ENCODE data around the gene SLC32A1. TPM values are rescaled to one million over a fixed set of nuclear protein-coding genes. Genes with fewer than 3 reads are reported as not detected.
A peak's percentile ranks its signal among the peaks of the same experiment; 100 is the strongest.

SLC32A1 gene, protein sequence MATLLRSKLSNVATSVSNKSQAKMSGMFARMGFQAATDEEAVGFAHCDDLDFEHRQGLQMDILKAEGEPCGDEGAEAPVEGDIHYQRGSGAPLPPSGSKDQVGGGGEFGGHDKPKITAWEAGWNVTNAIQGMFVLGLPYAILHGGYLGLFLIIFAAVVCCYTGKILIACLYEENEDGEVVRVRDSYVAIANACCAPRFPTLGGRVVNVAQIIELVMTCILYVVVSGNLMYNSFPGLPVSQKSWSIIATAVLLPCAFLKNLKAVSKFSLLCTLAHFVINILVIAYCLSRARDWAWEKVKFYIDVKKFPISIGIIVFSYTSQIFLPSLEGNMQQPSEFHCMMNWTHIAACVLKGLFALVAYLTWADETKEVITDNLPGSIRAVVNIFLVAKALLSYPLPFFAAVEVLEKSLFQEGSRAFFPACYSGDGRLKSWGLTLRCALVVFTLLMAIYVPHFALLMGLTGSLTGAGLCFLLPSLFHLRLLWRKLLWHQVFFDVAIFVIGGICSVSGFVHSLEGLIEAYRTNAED
- not detected in 2 replicates for total RNA-seq (2014; rRNA removed; shearing (Covaris generic))
- not detected in 2 replicates for polyA plus RNA-seq (2014; cell fraction: nucleus; rRNA removed)

GRCh38 chr20:38723848-38724625, at the start of gene SLC32A1:
SLC32A1 (plus strand) TSS chr20:38724486; CDS start chr20:38724725, 239 bp downstream.
- no peak for DNase-seq (ENCODE audit: extremely low read depth, low read depth)

DNA sequence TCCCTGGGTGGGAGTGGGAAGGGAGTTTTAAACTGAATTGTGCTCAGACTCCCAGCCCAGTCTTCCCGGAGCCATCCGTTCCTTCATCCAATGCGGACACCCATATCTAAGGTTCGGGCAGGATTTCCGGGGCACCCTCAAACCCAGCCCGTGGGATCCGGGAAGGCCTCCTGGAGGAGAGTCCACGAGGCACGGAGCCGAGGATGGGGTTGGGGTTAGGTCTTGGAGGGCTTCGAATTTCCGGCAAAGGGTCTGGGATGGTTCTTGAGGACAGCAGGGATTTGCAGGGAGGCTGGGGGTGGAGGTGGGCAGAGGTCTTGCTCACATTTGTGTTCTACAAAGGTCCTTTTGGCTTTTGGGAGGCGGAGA, 49.5 kb upstream of the SLC32A1 start:
- DNase-seq (ENCODE audit: extremely low read depth, low read depth): no peak

- no peak for DNase-seq (ENCODE audit: extremely low read depth, low read depth)
These were observed 47.7 kb upstream of the SLC32A1 start for GRCh38 chr20:38676576-38676975.

- DNase-seq (ENCODE audit: extremely low read depth, low read depth): peak; percentile 36
These were observed 43.6 kb upstream of the SLC32A1 start for GRCh38 chr20:38680500-38681306.

GRCh38 chr20:38685271-38685670, 39.0 kb upstream of the SLC32A1 start:
- DNase-seq (ENCODE audit: extremely low read depth, low read depth): no peak

DNA sequence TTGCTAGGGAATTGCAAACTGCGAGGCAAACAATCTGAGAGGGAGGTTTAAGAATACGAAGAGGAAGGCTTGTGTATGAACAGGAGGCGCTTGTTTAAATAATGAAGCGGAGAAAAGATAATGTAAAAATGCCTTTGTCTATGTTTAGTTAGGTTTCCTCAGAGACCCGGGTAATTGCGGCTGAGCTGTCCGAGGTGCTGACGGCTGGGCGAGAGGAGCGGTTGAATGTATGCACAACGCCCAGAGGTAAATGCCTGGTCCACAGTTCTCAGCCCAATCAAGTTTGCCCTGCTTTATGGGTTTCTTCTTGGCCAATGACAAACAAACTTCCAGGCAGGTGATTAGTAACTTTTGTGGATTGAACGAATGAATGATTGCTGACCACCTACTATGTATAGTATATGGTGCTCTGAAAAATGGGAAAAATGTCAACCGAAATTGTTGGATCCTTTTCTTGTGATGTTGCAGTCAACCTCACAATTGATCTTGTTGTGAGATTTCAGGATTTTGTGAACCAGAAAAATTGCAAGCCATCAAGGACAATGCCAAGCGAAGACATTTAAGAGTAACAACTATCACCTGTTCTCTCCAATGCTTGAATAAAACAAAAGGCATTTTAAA, 38.3 kb upstream of the SLC32A1 start:
- DNase-seq (ENCODE audit: extremely low read depth, low read depth): peak; percentile 48

GRCh38 chr20:38692436-38693411, 31.6 kb upstream of the SLC32A1 start:
- DNase-seq (ENCODE audit: extremely low read depth, low read depth): peak; percentile 66

- no peak for DNase-seq (ENCODE audit: extremely low read depth, low read depth)
These were observed 27.0 kb upstream of the SLC32A1 start for GRCh38 chr20:38697306-38697705.

GRCh38 chr20:38698541-38698940, 25.7 kb upstream of the SLC32A1 start:
- DNase-seq (ENCODE audit: extremely low read depth, low read depth): no peak

DNA sequence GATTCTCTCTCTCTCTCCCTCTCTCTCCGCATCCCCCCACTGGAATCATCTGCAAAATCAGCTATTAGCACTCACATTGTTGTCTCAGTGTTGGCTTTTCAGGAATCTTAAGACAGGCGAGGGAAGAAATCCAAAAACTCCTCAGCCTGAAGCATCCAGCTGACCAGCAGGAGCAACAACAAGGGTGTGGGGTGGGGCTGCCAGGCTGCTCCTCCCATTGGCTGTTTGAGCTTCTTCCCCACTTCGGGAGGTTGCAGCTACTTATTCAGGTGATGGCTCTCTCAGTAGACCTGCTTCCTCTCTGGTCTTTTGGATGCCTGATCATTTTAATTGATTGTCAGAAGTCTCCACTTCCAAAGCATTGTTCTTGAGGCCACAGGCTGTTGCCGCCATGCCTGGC, 24.1 kb upstream of the SLC32A1 start:
- DNase-seq (ENCODE audit: extremely low read depth, low read depth): no peak

- DNase-seq (ENCODE audit: extremely low read depth, low read depth): no peak
These were observed 23.4 kb upstream of the SLC32A1 start for GRCh38 chr20:38700926-38701325.

- no peak for DNase-seq (ENCODE audit: extremely low read depth, low read depth)
These were observed 20.8 kb upstream of the SLC32A1 start for GRCh38 chr20:38703526-38703925.

DNA sequence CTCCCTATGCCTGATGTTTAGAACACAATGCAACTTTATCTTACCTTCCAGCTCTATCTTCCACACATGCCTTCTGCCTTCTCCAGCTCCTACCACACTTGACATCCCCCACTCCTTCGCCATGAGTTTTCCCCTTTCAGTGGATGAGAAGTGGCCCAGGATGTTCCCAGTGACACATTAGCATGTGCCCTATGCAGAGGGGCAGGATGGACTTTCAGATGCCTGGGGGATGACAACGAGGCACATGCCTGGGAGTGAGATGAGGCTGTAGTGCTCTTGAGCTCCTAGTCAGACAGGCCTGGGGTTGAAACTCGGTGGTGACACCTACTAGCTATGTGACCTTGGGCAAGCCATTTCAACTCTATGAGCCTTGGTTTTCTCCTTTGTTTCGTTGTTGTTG, 20.1 kb upstream of the SLC32A1 start:
- no peak for DNase-seq (ENCODE audit: extremely low read depth, low read depth)

- no peak for DNase-seq (ENCODE audit: extremely low read depth, low read depth)
These were observed 17.8 kb upstream of the SLC32A1 start for GRCh38 chr20:38706509-38706908.

- no peak for DNase-seq (ENCODE audit: extremely low read depth, low read depth)
These were observed 10.0 kb upstream of the SLC32A1 start for GRCh38 chr20:38714308-38714707.

GRCh38 chr20:38715646-38716045, 8.6 kb upstream of the SLC32A1 start:
- no peak for DNase-seq (ENCODE audit: extremely low read depth, low read depth)

- DNase-seq (ENCODE audit: extremely low read depth, low read depth): no peak
These were observed 1.6 kb upstream of the SLC32A1 start for GRCh38 chr20:38722683-38723016.

GRCh38 chr20:38723017-38723847, 1.1 kb upstream of the SLC32A1 start:
- no peak for DNase-seq (ENCODE audit: extremely low read depth, low read depth)

Data from NCI-H460 (cell line).